H9 (cell line): ENCODE data around the gene GLMP. TPM values are rescaled to one million over a fixed set of nuclear protein-coding genes. Genes with fewer than 3 reads are reported as not detected.

ENCODE experiments used
- DNase-seq: peaks from one replicate; pipeline ENCODE4 v3.0.0-alpha.2; 2017
- H2AFZ ChIP-seq: one replicate; pipeline ENCODE4 v1.6.1; 2013; ENCODE audit warnings: mild to moderate bottlenecking, low read length, control low read depth, moderate library complexity
- H2AK5ac ChIP-seq: 2 replicates; pipeline ENCODE4 v1.6.1; 2013; ENCODE audit warnings: low read length, control low read depth, mixed read lengths; ENCODE audit not compliant: insufficient read length
- H2BK120ac ChIP-seq: one replicate; pipeline ENCODE4 v1.6.1; 2013; ENCODE audit warnings: low read depth, mild to moderate bottlenecking, low read length, control low read depth, inconsistent platforms; ENCODE audit not compliant: poor library complexity, severe bottlenecking
- H2BK12ac ChIP-seq: 2 replicates; pipeline ENCODE4 v1.6.1; 2013; ENCODE audit warnings: low read length, control low read depth, mixed read lengths, low read depth; ENCODE audit not compliant: insufficient read length
- H2BK15ac ChIP-seq: 2 replicates; pipeline ENCODE4 v1.6.1; 2013; ENCODE audit warnings: low read depth, low read length, control low read depth
- H2BK20ac ChIP-seq: one replicate; pipeline ENCODE4 v1.6.1; 2013; ENCODE audit warnings: low read depth, mild to moderate bottlenecking, low read length, control low read depth, inconsistent platforms; ENCODE audit not compliant: poor library complexity, severe bottlenecking
- H2BK5ac ChIP-seq: 2 replicates; pipeline ENCODE4 v1.6.1; 2013; ENCODE audit warnings: low read length, control low read depth, mixed read lengths; ENCODE audit not compliant: insufficient read length
- H3K14ac ChIP-seq: 2 replicates; pipeline ENCODE4 v1.6.1; 2013; ENCODE audit warnings: low read length, control low read depth; ENCODE audit not compliant: insufficient read depth
- H3K18ac ChIP-seq: 2 replicates; pipeline ENCODE4 v1.6.1; 2013; ENCODE audit warnings: low read depth, mild to moderate bottlenecking, mixed read lengths, low read length, control low read depth; ENCODE audit not compliant: insufficient read length
- H3K23ac ChIP-seq: 2 replicates; pipeline ENCODE4 v1.6.1; 2013; ENCODE audit warnings: low read length, control low read depth, mixed read lengths, low read depth; ENCODE audit not compliant: insufficient read length
- H3K23me2 ChIP-seq: 2 replicates; pipeline ENCODE4 v1.6.1; 2013; ENCODE audit warnings: low read depth, mild to moderate bottlenecking, mixed read lengths, low read length, control low read depth; ENCODE audit not compliant: insufficient read length, poor library complexity, severe bottlenecking
- H3K27ac ChIP-seq: 2 replicates; pipeline ENCODE4 v1.5.1; 2013; ENCODE audit warnings: low read length, control low read depth, mixed read lengths, low read depth; ENCODE audit not compliant: insufficient read length
- H3K27me3 ChIP-seq: 2 replicates; pipeline ENCODE4 v1.6.1; 2013; ENCODE audit warnings: low read length, control low read depth, inconsistent platforms; ENCODE audit not compliant: insufficient read depth
- H3K4ac ChIP-seq: 2 replicates; pipeline ENCODE4 v1.6.1; 2013; ENCODE audit warnings: low read depth, mild to moderate bottlenecking, control low read depth, inconsistent platforms, low read length, moderate library complexity
- H3K4me1 ChIP-seq: 2 replicates; pipeline ENCODE4 v1.6.1; 2013; ENCODE audit warnings: low read length, control low read depth, inconsistent platforms; ENCODE audit not compliant: insufficient read depth
- H3K4me2 ChIP-seq: 2 replicates; pipeline ENCODE4 v1.6.1; 2013; ENCODE audit warnings: low read length, control low read depth, mixed read lengths; ENCODE audit not compliant: insufficient read length, insufficient read depth
- H3K56ac ChIP-seq: 2 replicates; pipeline ENCODE4 v1.6.1; 2013; ENCODE audit warnings: low read depth, mild to moderate bottlenecking, mixed read lengths, low read length, control low read depth; ENCODE audit not compliant: insufficient read length
- H3K79me1 ChIP-seq: 2 replicates; pipeline ENCODE4 v1.6.1; 2013; ENCODE audit warnings: low read depth, mild to moderate bottlenecking, moderate library complexity, low read length, control low read depth, inconsistent platforms; ENCODE audit not compliant: insufficient read depth, poor library complexity, severe bottlenecking
- H3K79me2 ChIP-seq: 2 replicates; pipeline ENCODE4 v1.6.1; 2013; ENCODE audit warnings: low read length, control low read depth, inconsistent platforms; ENCODE audit not compliant: insufficient read depth
- H3K9ac ChIP-seq: 2 replicates; pipeline ENCODE4 v1.6.1; 2013; ENCODE audit warnings: low read length, control low read depth, mixed read lengths; ENCODE audit not compliant: insufficient read length; ENCODE audit errors: extremely low read depth
- H3K9me3 ChIP-seq: one replicate; pipeline ENCODE4 v1.6.1; 2013; ENCODE audit warnings: low read depth, low read length, inconsistent platforms; ENCODE audit not compliant: control insufficient read depth
- H3T11ph ChIP-seq: one replicate; pipeline ENCODE4 v1.6.1; 2013; ENCODE audit warnings: mild to moderate bottlenecking, low read length, control low read depth, inconsistent platforms
- H4K20me1 ChIP-seq: one replicate; pipeline ENCODE4 v1.6.1; 2013; ENCODE audit not compliant: control insufficient read depth, insufficient read length, insufficient read depth
- H4K5ac ChIP-seq: 2 replicates; pipeline ENCODE4 v1.6.1; 2013; ENCODE audit warnings: low read depth, mild to moderate bottlenecking, mixed read lengths, low read length, control low read depth; ENCODE audit not compliant: insufficient read length
- H4K8ac ChIP-seq: replicated peaks from 2 replicates; pipeline ENCODE4 v1.6.1; 2013; ENCODE audit warnings: low read length, control low read depth, mixed read lengths, low read depth; ENCODE audit not compliant: insufficient read length
- H4K91ac ChIP-seq: 2 replicates; pipeline ENCODE4 v1.6.1; 2013; ENCODE audit warnings: low read depth, mild to moderate bottlenecking, moderate library complexity, mixed read lengths, low read length, control low read depth; ENCODE audit not compliant: insufficient read length
- H3K27ac Mint-ChIP-seq, 3 experiments: 2 replicates in 2 of 3; 3 replicates in 1 of 3; pipeline ENCODE4 v1.8.0; 2020 to 2021; ENCODE audit warnings: mixed read lengths in 3 of 3, mild to moderate bottlenecking in 1 of 3, moderate library complexity in 1 of 3
- H3K27me3 Mint-ChIP-seq: 2 replicates; pipeline ENCODE4 v1.8.0; 2021; ENCODE audit warnings: low read depth, mild to moderate bottlenecking, moderate library complexity, mixed read lengths
- H3K36me3 Mint-ChIP-seq, 3 experiments: 2 replicates in 2 of 3; 3 replicates in 1 of 3; pipeline ENCODE4 v1.8.0; 2020 to 2021; ENCODE audit warnings: low read depth in 3 of 3, mixed read lengths in 3 of 3; ENCODE audit not compliant: insufficient read depth in 1 of 3
- H3K4me1 Mint-ChIP-seq, 2 experiments: 2 replicates each; pipeline ENCODE4 v1.8.0; 2020; ENCODE audit warnings: mixed read lengths in 2 of 2
- H3K4me3 Mint-ChIP-seq, 2 experiments: 2 replicates in 1 of 2; 3 replicates in 1 of 2; pipeline ENCODE4 v1.8.0; 2020 to 2021; ENCODE audit warnings: mild to moderate bottlenecking in 2 of 2, mixed read lengths in 2 of 2, moderate library complexity in 1 of 2
- H3K9me3 Mint-ChIP-seq, 2 experiments: 2 replicates in 1 of 2; 3 replicates in 1 of 2; pipeline ENCODE4 v1.8.0; 2020; ENCODE audit warnings: mild to moderate bottlenecking in 2 of 2, mixed read lengths in 2 of 2, moderate library complexity in 1 of 2
- WGBS: extraction: QIAGEN DNeasy Blood & Tissue Kit; methylation state at CpG from one replicate; pipeline ENCODE4 v1.1.7; 2013; ENCODE audit warnings: missing lambda C conversion rate, low lambda C conversion rate, mixed read lengths; ENCODE audit not compliant: insufficient read length; ENCODE audit errors: extremely low coverage; 5-methylcytosine and 5-hydroxymethylcytosine counted together
- total RNA-seq: library from RNA; stranded (reverse); gene quantifications from 2 replicates; pipeline ENCODE4 v1.2.1, GENCODE V29; 2021
- TF ChIP-seq, protein P1 (sequence below): fragments of 200-600 bp; sonication (generic); conservative IDR thresholded peaks from 3 replicates; pipeline ENCODE4 v1.8.0; 2021; ENCODE audit warnings: antibody characterized with exemption, mild to moderate bottlenecking

The GLMP gene
- total RNA-seq, 1 experiment from 2014 or later = 49.2 TPM

DNA sequence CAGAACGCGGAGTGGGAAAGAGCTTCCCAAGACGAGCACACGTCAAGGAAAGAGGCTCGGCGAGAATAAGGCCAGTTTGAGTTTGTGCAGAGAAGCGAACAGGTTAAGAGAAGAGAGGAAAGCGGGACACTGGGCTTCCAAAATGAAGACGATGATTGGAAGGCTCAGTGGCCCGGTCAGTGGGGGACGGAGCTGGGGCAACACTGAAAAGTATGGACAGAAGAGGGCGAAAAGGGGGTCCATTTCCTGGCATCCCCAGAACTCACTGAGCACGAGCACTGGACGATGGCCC lies 42.4 kb upstream of the GLMP start:
- Histone ChIP-seq H2BK20ac (no peak overlapping the region), H3K9ac (peak overlapping the region; percentile 72), H3K23ac (no peak overlapping the region), H2AFZ (no peak overlapping the region), H4K8ac (no peak overlapping the region), H3K4me1 (0 out of 2 replicates have a peak, but pooled peaks cover 2% of the 10 kb centered on the region), H4K5ac (no peak overlapping the region), H3K18ac (no peak overlapping the region), H2AK5ac (no peak overlapping the region), H3K27ac (no peak overlapping the region), H3K79me1 (no peaks in the 10 kb centered on the region), H4K91ac (no peak overlapping the region), H2BK12ac (no peak overlapping the region), H3K79me2 (peaks cover 24% of the 10 kb centered on the region), H2BK5ac (no peak overlapping the region), H3T11ph (no peak overlapping the region), H2BK15ac (no peak overlapping the region), H2BK120ac (no peak overlapping the region), H3K4ac (no peak overlapping the region), H3K23me2 (peaks cover 7% of the 10 kb centered on the region), H3K56ac (no peak overlapping the region), H3K14ac (no peak overlapping the region), H3K27me3 (no peaks in the 10 kb centered on the region), H3K9me3 (no peaks in the 10 kb centered on the region), H3K4me2 (peak overlapping the region; percentile 86), H4K20me1 (no peaks in the 10 kb centered on the region)
- peaks cover 33 to 50% (median 45%) of the 10 kb centered on the region in 3 experiments for H3K36me3 Mint-ChIP-seq
- H3K27ac Mint-ChIP-seq = peak overlapping the region; percentile 91 to 97 (median 96)
- H3K9me3 Mint-ChIP-seq = no peaks in the 10 kb centered on the region; a peak in 2 of 5 replicates
- H3K27me3 Mint-ChIP-seq = no peaks in the 10 kb centered on the region; the same call in 1 of the 2 replicates
- peak overlapping the region; percentile 97 to 98 for H3K4me3 Mint-ChIP-seq
- peaks cover 14 to 20% of the 10 kb centered on the region in 2 experiments for H3K4me1 Mint-ChIP-seq
- no CpG with 5 or more reads among the region's 14 CpGs for WGBS
- TF ChIP-seq, protein P1, sequence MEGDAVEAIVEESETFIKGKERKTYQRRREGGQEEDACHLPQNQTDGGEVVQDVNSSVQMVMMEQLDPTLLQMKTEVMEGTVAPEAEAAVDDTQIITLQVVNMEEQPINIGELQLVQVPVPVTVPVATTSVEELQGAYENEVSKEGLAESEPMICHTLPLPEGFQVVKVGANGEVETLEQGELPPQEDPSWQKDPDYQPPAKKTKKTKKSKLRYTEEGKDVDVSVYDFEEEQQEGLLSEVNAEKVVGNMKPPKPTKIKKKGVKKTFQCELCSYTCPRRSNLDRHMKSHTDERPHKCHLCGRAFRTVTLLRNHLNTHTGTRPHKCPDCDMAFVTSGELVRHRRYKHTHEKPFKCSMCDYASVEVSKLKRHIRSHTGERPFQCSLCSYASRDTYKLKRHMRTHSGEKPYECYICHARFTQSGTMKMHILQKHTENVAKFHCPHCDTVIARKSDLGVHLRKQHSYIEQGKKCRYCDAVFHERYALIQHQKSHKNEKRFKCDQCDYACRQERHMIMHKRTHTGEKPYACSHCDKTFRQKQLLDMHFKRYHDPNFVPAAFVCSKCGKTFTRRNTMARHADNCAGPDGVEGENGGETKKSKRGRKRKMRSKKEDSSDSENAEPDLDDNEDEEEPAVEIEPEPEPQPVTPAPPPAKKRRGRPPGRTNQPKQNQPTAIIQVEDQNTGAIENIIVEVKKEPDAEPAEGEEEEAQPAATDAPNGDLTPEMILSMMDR = no peak
- no peak for DNase-seq
